Measurements from ENCODE around the gene SCUBE2.
"Not testable (repeated sequence)": the region's sequence is repeated elsewhere in the genome, so short reads cannot be mapped to it uniquely, and the experiment has no call there.

Gene SCUBE2

DNA sequence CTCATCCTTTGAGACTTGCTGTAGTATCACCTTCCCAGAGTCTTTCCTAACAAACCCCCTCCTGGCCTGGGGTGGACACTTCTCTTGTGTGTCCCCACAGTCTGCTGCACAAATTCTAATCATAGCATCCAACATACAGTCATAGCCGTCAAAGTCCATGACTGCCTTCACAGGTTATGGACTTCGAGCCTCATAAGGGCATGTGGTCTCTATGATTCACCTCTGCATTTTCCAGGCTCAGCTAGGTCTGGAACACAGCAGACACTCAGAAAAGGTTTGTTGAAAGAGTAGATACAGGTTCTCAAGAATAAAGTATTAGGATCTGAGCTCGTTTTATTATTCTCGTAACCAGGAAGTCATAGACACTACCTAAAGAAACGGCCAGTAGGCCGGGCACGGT lies 13.2 kb upstream of the SCUBE2 start:
- no peak for DNase-seq (ENCODE audit: low spot score)

GRCh38 chr11:9103542-9104276 lies 12.3 kb upstream of the SCUBE2 start:
- DNase-seq (ENCODE audit: low spot score), result no peak

DNA sequence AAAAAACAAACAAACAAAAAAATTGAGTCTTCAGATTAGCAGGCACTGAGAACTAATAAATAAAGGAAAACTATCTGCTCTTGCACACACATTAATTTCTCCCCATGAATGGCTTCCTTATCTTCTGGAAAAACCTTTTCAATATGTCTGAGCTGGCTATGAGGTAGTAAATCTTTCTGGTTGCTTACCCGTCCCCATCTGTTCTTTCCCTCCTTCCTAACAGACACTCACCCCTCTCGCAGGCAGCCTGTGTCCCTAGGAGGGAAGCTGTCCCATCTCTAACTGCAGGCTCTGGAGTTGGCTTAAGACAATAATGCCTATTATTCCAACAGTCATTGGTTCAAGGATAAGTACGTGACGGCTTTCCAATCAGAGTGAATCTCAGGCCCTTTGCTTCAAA lies 8.2 kb upstream of the SCUBE2 start:
- no peak for DNase-seq (ENCODE audit: low spot score)

DNA sequence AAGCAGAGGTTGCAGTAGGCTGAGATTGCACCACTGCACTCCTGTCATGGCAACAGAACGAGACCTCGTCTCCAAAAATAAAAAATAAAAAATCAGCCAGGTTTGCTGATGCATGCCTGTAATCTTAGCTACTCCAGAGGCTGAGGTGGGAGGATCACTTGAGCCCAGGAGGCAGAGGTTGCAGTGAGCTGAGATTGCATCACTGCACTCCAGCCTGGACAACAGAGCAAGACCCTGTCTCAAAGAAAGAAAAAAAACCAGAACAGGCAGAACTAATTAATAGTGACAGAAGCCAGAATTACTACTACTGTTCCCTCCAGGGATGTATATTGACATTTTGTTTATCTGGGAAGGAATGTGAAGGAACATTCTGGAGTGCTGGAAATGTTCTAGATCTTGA lies 7.1 kb upstream of the SCUBE2 start:
- not testable (repeated sequence) for DNase-seq (ENCODE audit: low spot score)

- not testable (repeated sequence) for DNase-seq (ENCODE audit: low spot score)
These were observed 6.0 kb upstream of the SCUBE2 start for GRCh38 chr11:9097186-9097943.

GRCh38 chr11:9096427-9096826 lies 5.0 kb upstream of the SCUBE2 start:
- no peak for DNase-seq (ENCODE audit: low spot score)

GRCh38 chr11:9095421-9095820 lies 4.0 kb upstream of the SCUBE2 start:
- DNase-seq (ENCODE audit: low spot score), result no peak

GRCh38 chr11:9094420-9094819 lies 3.0 kb upstream of the SCUBE2 start:
- no peak for DNase-seq (ENCODE audit: low spot score)

DNA sequence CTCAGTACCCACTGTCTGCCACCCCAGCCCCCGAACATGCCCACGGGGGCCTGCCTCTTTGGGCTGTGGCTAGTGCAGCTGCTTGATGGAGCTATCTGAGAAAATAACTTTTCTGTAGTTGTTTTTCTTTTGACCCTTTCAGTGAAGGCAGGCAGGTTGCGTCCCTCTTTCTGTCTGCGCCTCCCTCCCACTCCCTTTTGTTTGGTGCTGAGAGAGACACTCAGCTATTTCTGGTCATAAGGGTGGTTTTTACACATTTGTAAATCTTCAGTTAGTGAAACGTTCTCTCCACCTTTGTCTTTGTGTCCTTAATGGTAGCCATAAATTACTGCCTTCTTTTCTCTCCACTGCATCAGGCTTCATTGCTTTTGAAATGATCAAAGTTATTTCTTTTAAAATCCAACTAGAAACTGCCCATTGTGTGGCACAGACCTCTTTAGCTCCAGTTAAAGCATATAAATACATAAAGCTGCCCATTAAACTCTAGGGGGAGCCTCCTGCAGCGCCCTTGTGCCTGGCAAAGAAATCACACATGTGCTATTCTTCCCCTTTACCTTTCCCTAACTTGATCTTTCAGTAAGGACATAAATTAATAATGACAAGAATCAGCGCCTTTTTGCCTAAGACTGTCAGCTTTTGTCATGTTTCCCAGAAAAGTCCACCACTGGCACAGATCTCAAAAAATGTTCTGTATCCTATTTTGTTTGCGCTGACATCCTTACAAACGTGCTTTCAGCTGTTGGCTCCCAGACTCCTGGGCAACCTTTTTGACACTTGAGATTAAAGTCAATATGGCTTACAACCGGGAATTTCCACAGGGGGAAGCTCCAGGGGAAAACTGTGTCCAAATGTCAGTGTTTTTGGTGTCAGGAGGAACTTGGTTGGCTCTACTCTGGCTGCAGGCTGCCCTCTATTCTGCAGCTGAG lies 1.7 kb upstream of the SCUBE2 start:
- DNase-seq (ENCODE audit: low spot score), result no peak

DNA sequence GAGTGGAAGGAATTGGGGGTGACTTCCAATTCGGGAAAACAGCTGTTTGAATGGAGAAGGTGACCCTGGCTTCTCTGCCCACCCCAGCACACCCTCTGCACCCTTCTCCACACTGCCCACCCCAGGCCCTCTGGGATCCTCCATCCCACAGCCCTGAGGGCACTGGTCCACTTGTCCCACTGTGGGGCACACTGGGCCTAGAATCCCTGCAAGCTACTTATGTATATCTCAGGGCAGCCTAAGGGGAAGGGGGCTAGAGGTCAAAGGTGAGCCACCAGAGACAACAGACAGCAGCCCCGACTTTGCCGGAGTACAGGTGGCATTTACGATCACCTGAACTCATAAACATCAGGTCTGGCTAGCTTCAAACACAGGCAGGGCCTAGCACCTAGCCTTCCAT lies 673 bp upstream of the SCUBE2 start:
- no peak for DNase-seq (ENCODE audit: low spot score)

DNA sequence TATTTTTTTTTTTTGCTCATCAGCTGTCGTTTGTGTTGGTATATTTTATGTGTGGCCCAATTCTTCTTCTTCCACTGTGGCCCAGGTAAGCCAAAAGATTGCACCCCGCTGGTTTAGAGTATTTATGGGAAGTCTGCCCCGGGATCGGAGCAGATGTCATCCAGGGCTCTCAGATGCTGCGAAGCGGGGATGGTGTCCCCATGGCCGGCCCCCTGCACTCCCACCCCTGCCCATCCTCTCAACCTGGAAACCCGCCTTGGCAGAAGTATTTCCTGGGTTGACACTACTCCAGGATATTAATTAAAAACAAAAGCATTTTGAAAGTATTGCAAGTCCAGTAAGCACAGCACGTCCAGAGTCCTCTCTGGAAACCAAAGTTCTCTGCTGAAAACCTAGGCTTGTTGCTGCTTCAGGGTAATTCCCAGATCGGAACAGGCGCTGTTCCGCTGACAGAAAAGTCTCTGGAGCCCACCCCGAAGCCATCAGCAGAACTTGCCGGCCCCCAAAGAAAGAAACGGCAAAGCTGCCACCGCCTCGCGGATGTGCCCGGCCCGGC lies 833 bp downstream of the SCUBE2 start:
- DNase-seq (ENCODE audit: low spot score), result no peak

DNA sequence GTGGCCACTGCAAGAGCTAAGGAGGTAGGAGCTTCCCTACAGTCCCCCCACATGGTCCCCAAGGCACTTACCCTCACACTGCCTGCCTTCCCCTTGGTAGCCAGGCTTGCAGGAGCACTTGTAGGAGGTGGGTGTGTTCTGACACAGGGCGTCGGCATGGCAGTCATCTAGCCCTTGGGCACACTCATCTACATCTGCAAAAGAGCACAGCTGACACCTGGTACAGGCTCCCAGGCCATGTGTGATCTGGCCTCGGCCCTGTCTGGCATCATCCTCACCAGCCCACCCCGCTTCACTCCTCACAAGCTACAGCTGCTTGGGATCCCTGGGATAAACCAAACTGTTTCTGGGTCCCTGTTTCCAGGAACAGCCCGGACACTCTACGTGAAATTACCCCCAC lies 1.8 kb downstream of the SCUBE2 start:
- no peak for DNase-seq (ENCODE audit: low spot score)

DNA sequence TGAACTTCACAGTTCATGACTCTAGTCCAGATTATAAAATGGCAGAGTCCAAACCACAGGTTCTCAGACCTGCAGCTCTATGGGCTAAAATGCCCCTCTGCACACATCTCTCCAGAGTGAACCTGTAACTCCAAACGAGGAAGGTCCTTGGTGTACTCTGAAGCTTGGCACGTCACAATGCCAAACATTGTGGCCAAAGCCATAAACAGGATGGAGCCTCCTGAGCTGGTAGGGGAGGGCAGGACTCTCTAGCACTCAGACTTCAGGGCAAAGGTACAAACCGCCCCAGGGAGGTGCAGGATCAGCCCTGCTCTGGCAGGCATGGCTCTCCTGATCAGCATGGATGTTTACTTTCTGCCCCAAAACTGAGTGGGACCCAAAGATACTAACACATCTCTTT lies 2.3 kb downstream of the SCUBE2 start:
- DNase-seq (ENCODE audit: low spot score), result no peak

- DNase-seq (ENCODE audit: low spot score), result no peak
These were observed 8.8 kb downstream of the SCUBE2 start for GRCh38 chr11:9082575-9082974.

- no peak for DNase-seq (ENCODE audit: low spot score)
These were observed 10.2 kb downstream of the SCUBE2 start for GRCh38 chr11:9081153-9081552.

DNA sequence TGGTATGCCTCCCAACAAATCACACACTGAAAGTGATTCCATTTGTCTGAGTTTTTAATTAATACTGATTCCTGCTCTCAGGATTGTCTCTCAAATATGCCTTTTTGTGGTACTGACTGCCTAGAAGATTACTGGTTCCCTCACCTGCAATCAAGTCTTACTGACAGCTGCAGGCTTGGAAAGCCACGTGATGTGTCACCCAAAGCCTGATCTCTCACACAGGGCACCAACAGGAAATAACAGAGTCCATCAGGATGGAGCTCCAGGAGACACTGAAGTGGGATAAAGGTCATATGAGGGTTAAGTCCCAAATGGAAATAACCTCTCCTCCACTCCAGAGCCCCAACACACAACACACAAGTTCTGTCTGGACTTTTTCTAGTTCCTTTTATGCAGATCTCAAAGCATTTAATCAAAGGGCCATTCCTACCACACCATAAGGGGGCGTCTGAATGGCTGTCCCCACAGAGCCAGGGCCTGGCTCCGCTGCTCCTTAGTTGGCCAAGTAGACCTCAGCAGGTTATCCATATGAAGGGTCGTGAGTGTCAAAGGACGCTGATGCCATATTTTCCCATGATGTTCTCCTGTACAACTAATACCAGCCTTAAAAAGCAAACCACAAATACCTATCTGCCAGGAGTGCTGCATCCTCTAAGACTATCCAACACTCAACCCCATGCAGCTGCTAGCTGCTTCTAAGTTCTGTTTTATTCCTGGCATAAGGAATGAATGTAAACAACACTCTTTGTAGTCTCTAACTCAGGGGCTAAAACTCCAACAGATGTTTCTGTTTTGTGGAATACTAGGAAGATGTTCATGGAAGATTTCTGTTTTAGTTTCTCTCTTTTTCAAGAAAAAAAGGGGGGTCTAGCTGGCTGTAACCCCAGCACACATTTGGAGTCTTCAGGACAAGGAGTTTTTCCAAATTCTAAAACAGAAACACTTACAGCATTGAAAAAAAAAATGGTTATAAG lies 13.0 kb downstream of the SCUBE2 start:
- no peak for DNase-seq (ENCODE audit: low spot score)

DNA sequence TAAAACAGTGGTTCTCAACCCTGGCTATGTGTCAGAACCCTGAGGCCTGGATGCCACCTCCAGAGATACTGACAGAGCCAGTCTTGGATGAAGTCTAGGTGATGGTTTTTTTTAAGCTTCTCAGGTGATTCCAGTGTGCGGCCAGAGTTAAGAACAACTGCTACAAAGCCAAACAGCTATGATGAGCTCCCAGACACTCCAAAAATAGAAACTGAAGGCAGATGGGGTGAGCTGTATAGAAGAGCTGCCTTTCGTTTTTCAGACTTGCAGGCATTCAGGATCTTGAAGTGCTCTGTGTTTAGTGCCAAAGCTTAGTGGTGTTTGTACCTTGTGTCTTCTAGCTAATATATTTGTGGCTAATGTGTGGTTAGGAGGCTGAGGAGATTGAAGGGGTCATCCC lies 14.2 kb downstream of the SCUBE2 start:
- DNase-seq (ENCODE audit: low spot score), result no peak

DNA sequence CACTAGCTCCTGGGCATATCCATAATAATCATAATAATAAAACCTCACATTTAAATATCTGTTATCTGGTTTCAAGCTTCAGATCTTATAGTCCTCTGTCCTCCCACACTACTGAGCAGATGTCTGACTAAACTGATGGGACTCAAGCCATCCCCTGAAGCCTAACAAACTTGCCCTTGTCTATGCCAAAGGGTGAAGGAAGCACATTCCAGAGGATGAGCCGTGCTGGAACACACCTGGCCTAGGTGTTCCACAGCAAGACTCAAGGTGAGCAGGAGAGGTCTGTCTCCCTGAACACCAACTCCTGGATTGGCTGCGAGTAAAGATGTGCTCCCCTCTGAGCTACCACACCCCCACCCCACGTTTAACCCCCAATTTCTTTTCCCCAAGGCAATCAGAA lies 14.7 kb downstream of the SCUBE2 start:
- no peak for DNase-seq (ENCODE audit: low spot score)

DNA sequence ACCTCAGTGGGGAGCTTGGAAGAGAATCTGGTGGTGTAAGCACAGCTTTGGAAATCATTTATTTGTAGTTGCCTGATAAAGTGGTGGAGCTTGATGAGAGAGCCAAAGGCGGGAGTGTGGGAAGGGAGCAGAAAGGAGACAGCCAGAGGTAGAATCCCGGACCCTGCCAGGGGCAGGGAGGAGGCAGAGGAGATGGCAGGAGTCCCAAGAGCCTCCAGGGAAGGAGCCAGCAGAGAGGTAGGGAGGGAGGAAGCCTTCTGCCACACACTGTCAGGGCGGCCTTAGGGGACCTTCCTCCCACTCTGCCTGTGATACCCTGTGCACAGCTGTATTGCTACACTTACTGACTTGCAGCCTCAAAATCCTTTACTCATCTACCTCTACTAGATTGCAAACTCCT lies 15.4 kb downstream of the SCUBE2 start:
- no peak for DNase-seq (ENCODE audit: low spot score)

GRCh38 chr11:9075556-9075955 lies 15.8 kb downstream of the SCUBE2 start:
- no peak for DNase-seq (ENCODE audit: low spot score)

Data from AG20443 (cell line).